Immature natural killer cell (primary cell): Measurements from ENCODE around the gene GMDS. TPM values are rescaled to one million over a fixed set of nuclear protein-coding genes. Genes with fewer than 3 reads are reported as not detected.

Source experiments
- DNase-seq, 3 donors: peaks; one replicate each; pipeline ENCODE4 v3.0.0; 2022; ENCODE audit warnings: mixed read lengths in 1 of 3
- H3K27ac Mint-ChIP-seq, 6 donors: one replicate each; pipeline ENCODE4 v1.8.0; 2020; ENCODE audit warnings: mixed read lengths in 6 of 6, mild to moderate bottlenecking in 5 of 6, inconsistent platforms in 4 of 6, moderate library complexity in 3 of 6
- H3K27me3 Mint-ChIP-seq, 3 donors: one replicate each; pipeline ENCODE4 v1.8.0; 2020 to 2021; ENCODE audit warnings: low read depth in 3 of 3, mild to moderate bottlenecking in 3 of 3, mixed read lengths in 3 of 3, moderate library complexity in 3 of 3, inconsistent platforms in 1 of 3
- H3K36me3 Mint-ChIP-seq, 3 donors: one replicate each; pipeline ENCODE4 v1.8.0; 2020; ENCODE audit warnings: mixed read lengths in 3 of 3, inconsistent platforms in 2 of 3, mild to moderate bottlenecking in 2 of 3
- H3K4me1 Mint-ChIP-seq, 2 donors: one replicate each; pipeline ENCODE4 v1.8.0; 2020; ENCODE audit warnings: inconsistent platforms in 2 of 2, mild to moderate bottlenecking in 2 of 2, mixed read lengths in 2 of 2, moderate library complexity in 1 of 2
- H3K4me3 Mint-ChIP-seq, 5 donors: one replicate each; pipeline ENCODE4 v1.8.0; 2020; ENCODE audit warnings: mild to moderate bottlenecking in 5 of 5, mixed read lengths in 5 of 5, inconsistent platforms in 3 of 5, moderate library complexity in 3 of 5
- H3K9me3 Mint-ChIP-seq, 6 donors: one replicate each; pipeline ENCODE4 v1.8.0; 2020; ENCODE audit warnings: mild to moderate bottlenecking in 6 of 6, mixed read lengths in 6 of 6, inconsistent platforms in 4 of 6, moderate library complexity in 3 of 6
- polyA plus RNA-seq, 3 donors: library from polyadenylated mRNA; unstranded; fragments of 300-500 nt; fragmentation: Illumina TruSeq; gene quantifications; one replicate each; pipeline ENCODE4 v1.2.3, GENCODE V29; 2021

GMDS gene
- polyA plus RNA-seq, 3 donors from 2014 or later, result 14.1 to 25.4 (median 22.5) TPM

GRCh38 chr6:1966713-1967112 is 278.7 kb downstream of the GMDS start:
- H3K36me3 Mint-ChIP-seq, result peaks cover 0 to 4% (median 3%) of the 10 kb centered on the region in 3 donors
- H3K9me3 Mint-ChIP-seq, result no peaks in the 10 kb centered on the region
- no peak overlapping the region for H3K27ac Mint-ChIP-seq
- H3K4me1 Mint-ChIP-seq, result peaks cover 9 to 14% of the 10 kb centered on the region in 2 donors
- H3K27me3 Mint-ChIP-seq, result peaks cover 0 to 3% (median 0%) of the 10 kb centered on the region in 3 donors
- no peak for DNase-seq
- no peak overlapping the region for H3K4me3 Mint-ChIP-seq

- Mint-ChIP-seq H3K27ac (no peak overlapping the region), H3K4me3 (no peak overlapping the region), H3K36me3 (peaks cover 0 to 4% (median 3%) of the 10 kb centered on the region in 3 donors), H3K27me3 (peaks cover 0 to 3% (median 0%) of the 10 kb centered on the region in 3 donors), H3K4me1 (peaks cover 9 to 14% of the 10 kb centered on the region in 2 donors), H3K9me3 (no peaks in the 10 kb centered on the region)
- DNase-seq, result no peak
Measured at GRCh38 chr6:1965596-1966224, 279.7 kb downstream of the GMDS start.

- H3K27ac Mint-ChIP-seq, result peak overlapping the region in 2 of 6 donors; percentile 15 to 37
- peaks cover 8 to 14% of the 10 kb centered on the region in 2 donors for H3K4me1 Mint-ChIP-seq
- no peak overlapping the region for H3K4me3 Mint-ChIP-seq
- DNase-seq, result peak; percentile 5 to 16 (median 9)
- H3K36me3 Mint-ChIP-seq, result peaks cover 9 to 11% (median 10%) of the 10 kb centered on the region in 3 donors
- peaks cover 0 to 3% (median 0%) of the 10 kb centered on the region in 3 donors for H3K27me3 Mint-ChIP-seq
- no peaks in the 10 kb centered on the region for H3K9me3 Mint-ChIP-seq
Measured at GRCh38 chr6:1963596-1963995, 281.8 kb downstream of the GMDS start.

- Mint-ChIP-seq H3K9me3 (no peaks in the 10 kb centered on the region), H3K4me3 (no peak overlapping the region), H3K36me3 (peaks cover 9 to 14% (median 11%) of the 10 kb centered on the region in 3 donors), H3K27ac (no peak overlapping the region), H3K27me3 (peaks cover 0 to 2% (median 0%) of the 10 kb centered on the region in 3 donors), H3K4me1 (peaks cover 8 to 14% of the 10 kb centered on the region in 2 donors)
- no peak for DNase-seq
Measured at GRCh38 chr6:1962201-1962600, 283.2 kb downstream of the GMDS start.

- Mint-ChIP-seq H3K4me1 (peaks cover 8 to 14% of the 10 kb centered on the region in 2 donors), H3K9me3 (no peaks in the 10 kb centered on the region), H3K27me3 (peaks cover 0 to 2% (median 0%) of the 10 kb centered on the region in 3 donors), H3K27ac (peak overlapping the region in 1 of 6 donors; percentile 60), H3K36me3 (peaks cover 9 to 14% (median 11%) of the 10 kb centered on the region in 3 donors), H3K4me3 (no peak overlapping the region)
- DNase-seq, result no peak
Measured at GRCh38 chr6:1960486-1961142, 284.8 kb downstream of the GMDS start.

GRCh38 chr6:1958257-1958656 is 287.1 kb downstream of the GMDS start:
- DNase-seq, result no peak
- H3K27ac Mint-ChIP-seq, result peak overlapping the region in 1 of 6 donors; percentile 5
- H3K4me3 Mint-ChIP-seq, result no peak overlapping the region
- peaks cover 0 to 2% (median 0%) of the 10 kb centered on the region in 3 donors for H3K27me3 Mint-ChIP-seq
- peaks cover 0 to 3% of the 10 kb centered on the region in 2 donors for H3K4me1 Mint-ChIP-seq
- no peaks in the 10 kb centered on the region for H3K9me3 Mint-ChIP-seq
- H3K36me3 Mint-ChIP-seq, result peaks cover 9 to 11% (median 10%) of the 10 kb centered on the region in 3 donors

GRCh38 chr6:1957746-1958145 is 287.7 kb downstream of the GMDS start:
- Mint-ChIP-seq H3K27ac (no peak overlapping the region), H3K9me3 (no peaks in the 10 kb centered on the region), H3K36me3 (peaks cover 9 to 12% (median 10%) of the 10 kb centered on the region in 3 donors), H3K4me1 (no peaks in the 10 kb centered on the region), H3K27me3 (peaks cover 0 to 2% (median 0%) of the 10 kb centered on the region in 3 donors), H3K4me3 (no peak overlapping the region)
- no peak for DNase-seq

- Mint-ChIP-seq H3K4me1 (no peaks in the 10 kb centered on the region), H3K27me3 (peaks cover 0 to 1% (median 0%) of the 10 kb centered on the region in 3 donors), H3K9me3 (no peaks in the 10 kb centered on the region), H3K36me3 (peaks cover 7 to 18% (median 13%) of the 10 kb centered on the region in 3 donors), H3K4me3 (no peak overlapping the region), H3K27ac (no peak overlapping the region)
- no peak for DNase-seq
Measured at GRCh38 chr6:1952740-1953360, 292.6 kb downstream of the GMDS start.

- H3K4me3 Mint-ChIP-seq, result no peak overlapping the region
- peaks cover 7 to 8% of the 10 kb centered on the region in 2 donors for H3K4me1 Mint-ChIP-seq
- no peak for DNase-seq
- H3K9me3 Mint-ChIP-seq, result no peaks in the 10 kb centered on the region
- H3K27ac Mint-ChIP-seq, result no peak overlapping the region
- H3K27me3 Mint-ChIP-seq, result peaks cover 0 to 1% (median 1%) of the 10 kb centered on the region in 3 donors
- peaks cover 7 to 23% (median 9%) of the 10 kb centered on the region in 3 donors for H3K36me3 Mint-ChIP-seq
Measured at GRCh38 chr6:1950631-1951030, 294.8 kb downstream of the GMDS start.

- peaks cover 7 to 19% (median 9%) of the 10 kb centered on the region in 3 donors for H3K36me3 Mint-ChIP-seq
- no peaks in the 10 kb centered on the region for H3K9me3 Mint-ChIP-seq
- DNase-seq, result no peak
- H3K27me3 Mint-ChIP-seq, result peaks cover 0 to 1% (median 1%) of the 10 kb centered on the region in 3 donors
- peaks cover 17 to 19% of the 10 kb centered on the region in 2 donors for H3K4me1 Mint-ChIP-seq
- H3K4me3 Mint-ChIP-seq, result no peak overlapping the region
- H3K27ac Mint-ChIP-seq, result no peak overlapping the region
Measured at GRCh38 chr6:1949538-1949937, 295.9 kb downstream of the GMDS start.

GRCh38 chr6:1947922-1948321 is 297.5 kb downstream of the GMDS start:
- H3K4me3 Mint-ChIP-seq, result no peak overlapping the region
- peaks cover 0 to 1% (median 1%) of the 10 kb centered on the region in 3 donors for H3K27me3 Mint-ChIP-seq
- H3K4me1 Mint-ChIP-seq, result peaks cover 17 to 19% of the 10 kb centered on the region in 2 donors
- no peak for DNase-seq
- H3K27ac Mint-ChIP-seq, result no peak overlapping the region
- no peaks in the 10 kb centered on the region for H3K9me3 Mint-ChIP-seq
- peaks cover 7 to 19% (median 9%) of the 10 kb centered on the region in 3 donors for H3K36me3 Mint-ChIP-seq

- no peak overlapping the region for H3K27ac Mint-ChIP-seq
- H3K9me3 Mint-ChIP-seq, result no peaks in the 10 kb centered on the region
- peaks cover 17 to 19% of the 10 kb centered on the region in 2 donors for H3K4me1 Mint-ChIP-seq
- H3K4me3 Mint-ChIP-seq, result no peak overlapping the region
- H3K36me3 Mint-ChIP-seq, result peaks cover 4 to 11% (median 4%) of the 10 kb centered on the region in 3 donors
- DNase-seq, result no peak
- peaks cover 0 to 1% (median 1%) of the 10 kb centered on the region in 3 donors for H3K27me3 Mint-ChIP-seq
Measured at GRCh38 chr6:1946583-1946982, 298.8 kb downstream of the GMDS start.

GRCh38 chr6:1945235-1945832 is 300.1 kb downstream of the GMDS start:
- DNase-seq, result peak; percentile 21 to 43 (median 36)
- peaks cover 17 to 19% of the 10 kb centered on the region in 2 donors for H3K4me1 Mint-ChIP-seq
- H3K27ac Mint-ChIP-seq, result peak overlapping the region in 3 of 6 donors; percentile 46 to 62 (median 50)
- peaks cover 4 to 11% (median 4%) of the 10 kb centered on the region in 3 donors for H3K36me3 Mint-ChIP-seq
- H3K27me3 Mint-ChIP-seq, result peaks cover 0 to 1% (median 1%) of the 10 kb centered on the region in 3 donors
- peak overlapping the region in 3 of 5 donors; percentile 14 to 38 (median 18) for H3K4me3 Mint-ChIP-seq
- no peaks in the 10 kb centered on the region for H3K9me3 Mint-ChIP-seq
